HepG2 (cell line): ENCODE results near the gene HOPX. TPM values are rescaled to one million over a fixed set of nuclear protein-coding genes. Genes with fewer than 3 reads are reported as not detected.

ENCODE experiments used
- CBX1 ChIP-seq: IDR thresholded peaks from one replicate; pipeline ENCODE4 v1.6.1; 2016; ENCODE audit warnings: antibody characterized with exemption, low read depth
- FOXA3 ChIP-seq: IDR thresholded peaks from 2 replicates; pipeline ENCODE4 v1.6.1; 2016; ENCODE audit warnings: missing genetic modification reagents, missing compliant biosample characterization
- FOXK1 ChIP-seq: sonication (generic); formaldehyde crosslinking; IDR thresholded peaks from 2 replicates; pipeline ENCODE4 v1.4.0; 2020; ENCODE audit warnings: low read depth, missing genetic modification reagents, borderline replicate concordance
- GPN1 ChIP-seq: sonication (generic); formaldehyde crosslinking; IDR thresholded peaks from 2 replicates; pipeline ENCODE4 v1.5.1; 2020; ENCODE audit warnings: missing genetic modification reagents, borderline replicate concordance
- KDM6A ChIP-seq: IDR thresholded peaks from 2 replicates; pipeline ENCODE4 v1.6.1; 2016; ENCODE audit warnings: low read depth
- ZNF570 ChIP-seq: sonication (generic); formaldehyde crosslinking; IDR thresholded peaks from 2 replicates; pipeline ENCODE4 v1.4.0; 2020; ENCODE audit warnings: mild to moderate bottlenecking, missing genetic modification reagents, borderline replicate concordance
- ZNF577 ChIP-seq: sonication (generic); formaldehyde crosslinking; IDR thresholded peaks from 2 replicates; pipeline ENCODE4 v1.4.0; 2020; ENCODE audit warnings: mild to moderate bottlenecking, low read depth, missing genetic modification reagents, borderline replicate concordance
- ZXDC ChIP-seq: sonication (generic); formaldehyde crosslinking; IDR thresholded peaks from 2 replicates; pipeline ENCODE4 v1.5.0; 2020; ENCODE audit warnings: mild to moderate bottlenecking, missing genetic modification reagents
- polyA plus RNA-seq, 8 experiments: library from polyadenylated mRNA; depleted of rRNA in 3 of 8; stranded (reverse) in 7 of 8; unstranded in 1 of 8; fragments of >200 nt; fragmentation: Illumina TruSeq in 4 of 8; extraction: Trizol in 4 of 8; gene quantifications; 2 replicates each; pipeline versions ENCODE4 v1.2.1 to v1.2.3, GENCODE V29; 2011 to 2016; ENCODE audit warnings: low read depth in 4 of 8, missing spikeins in 1 of 8, mixed read lengths in 1 of 8; ENCODE audit not compliant: insufficient read depth in 1 of 8
- total RNA-seq, 5 experiments: library from RNA; depleted of rRNA; stranded (reverse); fragments of >200 nt; fragmentation: Illumina TruSeq; extraction: Trizol; gene quantifications; 2 replicates each; pipeline ENCODE4 v1.2.3, GENCODE V29; 2016; ENCODE audit warnings: low read depth in 1 of 5
- TF ChIP-seq, protein P1 (sequence below): sonication (generic); formaldehyde crosslinking; IDR thresholded peaks from 2 replicates; pipeline ENCODE4 v1.4.0; 2020; ENCODE audit warnings: mild to moderate bottlenecking, missing genetic modification reagents
- TF ChIP-seq, protein P2 (sequence below): sonication (generic); formaldehyde crosslinking; IDR thresholded peaks from 2 replicates; pipeline ENCODE4 v1.4.0; 2020; ENCODE audit warnings: missing genetic modification reagents
- TF ChIP-seq, protein P3 (sequence below): sonication (generic); formaldehyde crosslinking; conservative IDR thresholded peaks from 2 replicates; pipeline ENCODE4 v1.4.0; 2020; ENCODE audit warnings: mild to moderate bottlenecking, missing genetic modification reagents, moderate library complexity

HOPX gene
- total and polyA plus RNA-seq, 2 of the 13 experiments (the other 11 are each of a cell fraction or from before 2014, with no cell fraction given) = not detected

DNA sequence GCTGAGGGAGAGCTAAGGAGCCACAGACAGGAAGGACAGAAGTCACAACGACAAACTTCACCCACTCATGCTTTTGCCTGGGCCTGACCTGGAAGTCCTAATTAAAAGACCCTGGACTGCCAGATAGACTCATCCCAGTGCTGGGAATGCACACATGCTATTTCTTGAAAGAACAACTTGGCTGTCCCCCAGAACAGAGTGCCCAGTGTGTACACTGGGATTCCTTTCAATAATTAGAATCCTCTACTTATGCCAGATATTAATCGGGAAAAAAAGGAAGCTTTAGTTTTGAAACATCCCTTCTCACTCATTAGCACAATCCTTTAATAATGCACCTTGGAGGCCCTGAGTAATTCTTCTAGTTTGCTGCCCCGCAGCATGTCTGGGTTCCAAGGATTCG is 3.4 kb downstream of the HOPX start (continued):
- TF ChIP-seq, protein P1, sequence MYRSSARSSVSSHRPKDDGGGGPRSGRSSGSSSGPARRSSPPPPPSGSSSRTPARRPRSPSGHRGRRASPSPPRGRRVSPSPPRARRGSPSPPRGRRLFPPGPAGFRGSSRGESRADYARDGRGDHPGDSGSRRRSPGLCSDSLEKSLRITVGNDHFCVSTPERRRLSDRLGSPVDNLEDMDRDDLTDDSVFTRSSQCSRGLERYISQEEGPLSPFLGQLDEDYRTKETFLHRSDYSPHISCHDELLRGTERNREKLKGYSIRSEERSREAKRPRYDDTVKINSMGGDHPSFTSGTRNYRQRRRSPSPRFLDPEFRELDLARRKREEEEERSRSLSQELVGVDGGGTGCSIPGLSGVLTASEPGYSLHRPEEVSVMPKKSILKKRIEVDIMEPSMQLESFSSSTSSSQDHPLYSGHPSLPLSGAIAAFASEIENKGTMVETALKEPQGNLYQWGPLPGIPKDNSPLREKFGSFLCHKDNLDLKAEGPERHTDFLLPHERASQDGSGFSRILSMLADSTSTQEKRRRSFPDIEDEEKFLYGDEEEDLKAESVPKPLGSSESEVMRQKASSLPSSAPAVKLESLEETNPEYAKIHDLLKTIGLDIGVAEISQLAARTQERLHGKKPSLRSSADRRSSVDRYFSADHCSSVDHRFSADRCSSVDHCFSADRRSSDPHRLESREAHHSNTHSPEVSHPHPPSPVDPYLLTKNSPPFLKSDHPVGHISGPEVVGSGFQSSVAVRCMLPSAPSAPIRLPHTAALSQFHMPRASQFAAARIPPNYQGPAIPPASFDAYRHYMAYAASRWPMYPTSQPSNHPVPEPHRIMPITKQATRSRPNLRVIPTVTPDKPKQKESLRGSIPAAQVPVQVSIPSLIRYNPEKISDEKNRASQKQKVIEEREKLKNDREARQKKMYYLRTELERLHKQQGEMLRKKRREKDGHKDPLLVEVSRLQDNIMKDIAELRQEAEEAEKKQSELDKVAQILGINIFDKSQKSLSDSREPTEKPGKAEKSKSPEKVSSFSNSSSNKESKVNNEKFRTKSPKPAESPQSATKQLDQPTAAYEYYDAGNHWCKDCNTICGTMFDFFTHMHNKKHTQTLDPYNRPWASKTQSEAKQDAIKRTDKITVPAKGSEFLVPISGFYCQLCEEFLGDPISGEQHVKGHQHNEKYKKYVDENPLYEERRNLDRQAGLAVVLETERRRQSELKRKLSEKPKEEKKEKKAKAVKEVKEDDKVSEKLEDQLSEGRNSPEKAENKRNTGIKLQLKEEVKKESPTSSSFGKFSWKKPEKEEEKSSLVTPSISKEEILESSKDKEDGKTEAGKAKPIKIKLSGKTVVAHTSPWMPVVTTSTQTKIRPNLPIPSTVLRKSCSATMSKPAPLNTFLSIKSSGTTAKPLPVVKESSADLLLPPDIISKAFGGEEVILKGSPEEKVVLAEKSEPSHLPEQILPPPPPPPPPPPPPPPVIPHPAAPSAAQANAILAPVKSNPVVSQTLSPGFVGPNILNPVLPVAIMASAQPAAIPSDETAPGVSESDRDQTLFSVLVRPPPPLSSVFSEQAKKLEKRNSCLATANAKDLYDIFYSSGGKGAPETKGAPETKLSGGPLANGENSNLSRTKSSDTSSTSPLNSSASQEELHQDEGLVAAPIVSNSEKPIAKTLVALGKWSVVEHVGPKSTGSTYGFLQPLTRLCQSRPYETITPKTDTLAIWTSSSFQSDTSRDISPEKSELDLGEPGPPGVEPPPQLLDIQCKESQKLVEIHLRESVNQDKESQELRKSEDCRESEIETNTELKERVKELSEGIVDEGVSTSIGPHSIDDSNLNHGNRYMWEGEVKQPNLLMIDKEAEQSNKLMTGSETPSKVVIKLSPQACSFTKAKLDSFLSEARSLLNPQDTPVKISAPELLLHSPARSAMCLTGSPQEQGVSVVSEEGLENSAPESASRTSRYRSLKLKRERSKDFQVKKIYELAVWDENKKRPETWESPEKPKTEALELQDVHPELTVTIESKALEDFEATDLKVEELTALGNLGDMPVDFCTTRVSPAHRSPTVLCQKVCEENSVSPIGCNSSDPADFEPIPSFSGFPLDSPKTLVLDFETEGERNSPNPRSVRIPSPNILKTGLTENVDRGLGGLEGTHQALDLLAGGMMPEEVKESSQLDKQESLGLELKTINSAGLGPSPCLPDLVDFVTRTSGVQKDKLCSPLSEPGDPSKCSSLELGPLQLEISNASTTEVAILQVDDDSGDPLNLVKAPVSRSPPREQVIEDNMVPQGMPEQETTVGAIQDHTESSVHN (CRISPR knock-in tag) = no peak
- TF ChIP-seq ZXDC (no peak), ZNF570 (CRISPR knock-in tag) (no peak), GPN1 (CRISPR knock-in tag) (no peak), CBX1 (no peak), FOXK1 (CRISPR knock-in tag) (no peak), ZNF577 (no peak), KDM6A (CRISPR knock-in tag) (no peak), FOXA3 (CRISPR knock-in tag) (no peak)
- TF ChIP-seq, protein P2, sequence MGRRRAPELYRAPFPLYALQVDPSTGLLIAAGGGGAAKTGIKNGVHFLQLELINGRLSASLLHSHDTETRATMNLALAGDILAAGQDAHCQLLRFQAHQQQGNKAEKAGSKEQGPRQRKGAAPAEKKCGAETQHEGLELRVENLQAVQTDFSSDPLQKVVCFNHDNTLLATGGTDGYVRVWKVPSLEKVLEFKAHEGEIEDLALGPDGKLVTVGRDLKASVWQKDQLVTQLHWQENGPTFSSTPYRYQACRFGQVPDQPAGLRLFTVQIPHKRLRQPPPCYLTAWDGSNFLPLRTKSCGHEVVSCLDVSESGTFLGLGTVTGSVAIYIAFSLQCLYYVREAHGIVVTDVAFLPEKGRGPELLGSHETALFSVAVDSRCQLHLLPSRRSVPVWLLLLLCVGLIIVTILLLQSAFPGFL (CRISPR knock-in tag) = no peak
- TF ChIP-seq, protein P3, sequence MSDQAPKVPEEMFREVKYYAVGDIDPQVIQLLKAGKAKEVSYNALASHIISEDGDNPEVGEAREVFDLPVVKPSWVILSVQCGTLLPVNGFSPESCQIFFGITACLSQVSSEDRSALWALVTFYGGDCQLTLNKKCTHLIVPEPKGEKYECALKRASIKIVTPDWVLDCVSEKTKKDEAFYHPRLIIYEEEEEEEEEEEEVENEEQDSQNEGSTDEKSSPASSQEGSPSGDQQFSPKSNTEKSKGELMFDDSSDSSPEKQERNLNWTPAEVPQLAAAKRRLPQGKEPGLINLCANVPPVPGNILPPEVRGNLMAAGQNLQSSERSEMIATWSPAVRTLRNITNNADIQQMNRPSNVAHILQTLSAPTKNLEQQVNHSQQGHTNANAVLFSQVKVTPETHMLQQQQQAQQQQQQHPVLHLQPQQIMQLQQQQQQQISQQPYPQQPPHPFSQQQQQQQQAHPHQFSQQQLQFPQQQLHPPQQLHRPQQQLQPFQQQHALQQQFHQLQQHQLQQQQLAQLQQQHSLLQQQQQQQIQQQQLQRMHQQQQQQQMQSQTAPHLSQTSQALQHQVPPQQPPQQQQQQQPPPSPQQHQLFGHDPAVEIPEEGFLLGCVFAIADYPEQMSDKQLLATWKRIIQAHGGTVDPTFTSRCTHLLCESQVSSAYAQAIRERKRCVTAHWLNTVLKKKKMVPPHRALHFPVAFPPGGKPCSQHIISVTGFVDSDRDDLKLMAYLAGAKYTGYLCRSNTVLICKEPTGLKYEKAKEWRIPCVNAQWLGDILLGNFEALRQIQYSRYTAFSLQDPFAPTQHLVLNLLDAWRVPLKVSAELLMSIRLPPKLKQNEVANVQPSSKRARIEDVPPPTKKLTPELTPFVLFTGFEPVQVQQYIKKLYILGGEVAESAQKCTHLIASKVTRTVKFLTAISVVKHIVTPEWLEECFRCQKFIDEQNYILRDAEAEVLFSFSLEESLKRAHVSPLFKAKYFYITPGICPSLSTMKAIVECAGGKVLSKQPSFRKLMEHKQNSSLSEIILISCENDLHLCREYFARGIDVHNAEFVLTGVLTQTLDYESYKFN (CRISPR knock-in tag) = no peak
